Natural killer cell (primary cell): ENCODE results near the gene SLC44A4. TPM values are rescaled to one million over a fixed set of nuclear protein-coding genes. Genes with fewer than 3 reads are reported as not detected.

Source experiments
- ATAC-seq, 3 donors: fragments of 150-1000 bp in 2 of 3; fragments of 200-7000 bp in 1 of 3; cut with Tn5 transposase; 1 replicate in 1 of 3; 2 replicates in 2 of 3; pipeline ENCODE4 v1.10.0; 2021; ENCODE audit warnings: mild to moderate bottlenecking in 2 of 3, moderate library complexity in 2 of 3
- DNase-seq, 2 donors: peaks; one replicate each; pipeline versions ENCODE4 v3.0.0 to v3.0.0-alpha.2; 2013 to 2021; ENCODE audit warnings: mixed read lengths in 1 of 2
- H3K27ac ChIP-seq: one replicate; pipeline ENCODE4 v1.5.1; 2013; ENCODE audit warnings: mild to moderate bottlenecking, low read length
- H3K27me3 ChIP-seq: one replicate; pipeline ENCODE4 v1.6.1; 2013; ENCODE audit warnings: low read length; ENCODE audit not compliant: control insufficient read depth, insufficient read depth
- H3K36me3 ChIP-seq: one replicate; pipeline ENCODE4 v1.6.1; 2013; ENCODE audit warnings: low read length; ENCODE audit not compliant: control insufficient read depth, insufficient read depth
- H3K4me1 ChIP-seq: one replicate; pipeline ENCODE4 v1.6.1; 2013; ENCODE audit warnings: low read length; ENCODE audit not compliant: control insufficient read depth, insufficient read depth
- H3K4me3 ChIP-seq: one replicate; pipeline ENCODE4 v1.5.1; 2013; ENCODE audit warnings: low read length
- H3K9me3 ChIP-seq: one replicate; pipeline ENCODE4 v1.6.1; 2013; ENCODE audit warnings: low read length; ENCODE audit not compliant: control insufficient read depth, insufficient read depth
- H3K27ac Mint-ChIP-seq, 2 donors: one replicate each; pipeline ENCODE4 v1.8.0; 2022; ENCODE audit warnings: mild to moderate bottlenecking in 2 of 2, mixed read lengths in 2 of 2, moderate library complexity in 1 of 2
- H3K27me3 Mint-ChIP-seq, 2 donors: one replicate each; pipeline ENCODE4 v1.8.0; 2022; ENCODE audit warnings: low read depth in 2 of 2, mixed read lengths in 2 of 2
- H3K36me3 Mint-ChIP-seq: one replicate; pipeline ENCODE4 v1.8.0; 2022; ENCODE audit warnings: mixed read lengths
- H3K4me1 Mint-ChIP-seq, 2 donors: one replicate each; pipeline ENCODE4 v1.8.0; 2022; ENCODE audit warnings: mixed read lengths in 2 of 2
- H3K4me3 Mint-ChIP-seq: one replicate; pipeline ENCODE4 v1.8.0; 2022; ENCODE audit warnings: mild to moderate bottlenecking, moderate library complexity, mixed read lengths
- H3K9me3 Mint-ChIP-seq, 2 donors: one replicate each; pipeline ENCODE4 v1.8.0; 2022; ENCODE audit warnings: mixed read lengths in 2 of 2
- WGBS: methylation state at CpG from one replicate; pipeline ENCODE4 v1.1.7; 2013; ENCODE audit warnings: missing lambda C conversion rate; ENCODE audit not compliant: insufficient coverage; 5-methylcytosine and 5-hydroxymethylcytosine counted together
- intact Hi-C: fragments of 100-400 bp; cut with micrococcal nuclease; formaldehyde crosslinking; loops from one replicate; pipeline ENCODE4 v1.14.2; 2022
- total RNA-seq, 4 donors: library from RNA; stranded (reverse); fragments of 120-200 nt in 1 of 4; gene quantifications; one replicate each; pipeline versions ENCODE4 v1.2.3 to v1.2.4, GENCODE V29; 2013 to 2022
- TF ChIP-seq, protein P1 (sequence below): fragments of 200-600 bp; IDR thresholded peaks from one replicate; pipeline ENCODE4 v1.8.0; 2022; ENCODE audit warnings: antibody characterized with exemption

Gene SLC44A4
- total RNA-seq, 3 donors from 2014 or later (not counting 1 experiment from before 2014, with no cell fraction given) = 0.48 TPM; not detected in 2

DNA sequence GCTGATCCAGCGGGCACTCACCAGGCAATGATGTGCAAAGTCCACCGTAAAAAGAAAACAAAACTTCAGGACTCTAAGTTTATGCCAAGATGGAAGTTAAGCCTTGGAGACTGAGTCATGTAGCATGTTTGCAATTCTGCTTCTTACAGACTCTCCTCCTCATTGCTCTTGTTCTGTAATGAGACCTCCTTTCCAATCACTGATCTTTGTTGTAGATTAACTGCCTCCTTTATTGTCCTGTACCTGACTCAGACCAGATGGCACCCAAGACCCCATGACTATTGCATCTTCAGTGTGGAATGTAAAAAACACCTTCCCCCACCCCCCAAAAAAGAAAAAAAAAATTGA lies 27.3 kb downstream of the SLC44A4 start:
- DNase-seq (no peak), ATAC-seq (no peak)
- 88% methylated on average over 2 of the region's 2 CpGs for WGBS
- Mint-ChIP-seq H3K4me1 (no peaks in the 10 kb centered on the region), H3K27ac (no peak overlapping the region), H3K27me3 (no peaks in the 10 kb centered on the region), H3K4me3 (no peak overlapping the region), H3K36me3 (no peaks in the 10 kb centered on the region), H3K9me3 (no peaks in the 10 kb centered on the region)
- H3K27ac ChIP-seq = no peak overlapping the region
- no peak overlapping the region for H3K4me3 ChIP-seq
- H3K36me3 ChIP-seq = no peaks in the 10 kb centered on the region
- TF ChIP-seq, protein P1, sequence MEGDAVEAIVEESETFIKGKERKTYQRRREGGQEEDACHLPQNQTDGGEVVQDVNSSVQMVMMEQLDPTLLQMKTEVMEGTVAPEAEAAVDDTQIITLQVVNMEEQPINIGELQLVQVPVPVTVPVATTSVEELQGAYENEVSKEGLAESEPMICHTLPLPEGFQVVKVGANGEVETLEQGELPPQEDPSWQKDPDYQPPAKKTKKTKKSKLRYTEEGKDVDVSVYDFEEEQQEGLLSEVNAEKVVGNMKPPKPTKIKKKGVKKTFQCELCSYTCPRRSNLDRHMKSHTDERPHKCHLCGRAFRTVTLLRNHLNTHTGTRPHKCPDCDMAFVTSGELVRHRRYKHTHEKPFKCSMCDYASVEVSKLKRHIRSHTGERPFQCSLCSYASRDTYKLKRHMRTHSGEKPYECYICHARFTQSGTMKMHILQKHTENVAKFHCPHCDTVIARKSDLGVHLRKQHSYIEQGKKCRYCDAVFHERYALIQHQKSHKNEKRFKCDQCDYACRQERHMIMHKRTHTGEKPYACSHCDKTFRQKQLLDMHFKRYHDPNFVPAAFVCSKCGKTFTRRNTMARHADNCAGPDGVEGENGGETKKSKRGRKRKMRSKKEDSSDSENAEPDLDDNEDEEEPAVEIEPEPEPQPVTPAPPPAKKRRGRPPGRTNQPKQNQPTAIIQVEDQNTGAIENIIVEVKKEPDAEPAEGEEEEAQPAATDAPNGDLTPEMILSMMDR = no peak
- H3K27me3 ChIP-seq = no peaks in the 10 kb centered on the region
- H3K9me3 ChIP-seq = no peaks in the 10 kb centered on the region
- H3K4me1 ChIP-seq = no peaks in the 10 kb centered on the region
- intact Hi-C loops = no loop called here

DNA sequence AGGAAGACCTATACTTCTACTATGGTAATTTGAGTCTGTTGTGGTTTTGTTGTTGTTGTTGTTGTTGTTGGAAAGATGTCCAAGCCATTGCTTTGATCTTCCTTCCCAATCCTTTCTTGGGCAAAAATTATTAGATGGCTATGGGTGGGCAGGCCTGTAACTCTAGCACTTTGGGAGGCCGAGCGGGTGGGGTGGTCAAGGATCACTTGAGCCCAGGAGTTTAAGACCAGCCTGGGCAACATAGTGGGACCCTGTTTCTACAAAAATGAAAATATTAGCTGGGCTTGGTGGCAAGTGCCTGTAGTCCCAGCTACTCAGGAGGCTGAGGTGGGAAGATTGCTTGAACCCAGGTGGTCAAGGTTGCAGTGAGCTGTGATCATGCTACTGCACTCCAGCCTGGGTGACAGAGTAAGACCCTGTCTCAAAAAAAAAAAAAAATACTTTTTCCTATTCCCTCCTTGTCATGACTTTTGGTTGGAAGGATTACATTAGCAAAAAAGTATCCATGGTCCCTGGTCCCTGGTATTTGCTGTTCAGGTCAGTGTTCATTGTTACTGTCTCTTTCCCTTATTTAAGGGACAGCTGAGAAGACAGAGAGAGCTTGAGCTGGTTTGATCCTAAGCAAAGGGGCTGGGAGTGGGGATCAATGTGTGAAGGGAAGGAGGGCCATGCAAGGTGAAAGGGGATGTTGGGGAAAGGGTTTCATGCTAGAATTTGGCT lies 27.9 kb downstream of the SLC44A4 start:
- Histone ChIP-seq H3K36me3 (no peaks in the 10 kb centered on the region), H3K4me3 (no peak overlapping the region), H3K27me3 (no peaks in the 10 kb centered on the region), H3K27ac (no peak overlapping the region), H3K4me1 (no peaks in the 10 kb centered on the region), H3K9me3 (no peaks in the 10 kb centered on the region)
- Mint-ChIP-seq H3K9me3 (no peaks in the 10 kb centered on the region), H3K27me3 (no peaks in the 10 kb centered on the region), H3K4me1 (no peaks in the 10 kb centered on the region), H3K4me3 (no peak overlapping the region), H3K36me3 (no peaks in the 10 kb centered on the region), H3K27ac (no peak overlapping the region)
- ATAC-seq (no peak), DNase-seq (no peak)
- TF ChIP-seq, protein P1 = no peak
- 94% methylated on average over 2 of the region's 2 CpGs for WGBS
- intact Hi-C loops = no loop called here

- Mint-ChIP-seq H3K9me3 (no peaks in the 10 kb centered on the region), H3K4me3 (no peak overlapping the region), H3K27ac (no peak overlapping the region), H3K4me1 (no peaks in the 10 kb centered on the region), H3K36me3 (no peaks in the 10 kb centered on the region), H3K27me3 (no peaks in the 10 kb centered on the region)
- Histone ChIP-seq H3K4me1 (no peaks in the 10 kb centered on the region), H3K27ac (no peak overlapping the region), H3K27me3 (no peaks in the 10 kb centered on the region), H3K36me3 (no peaks in the 10 kb centered on the region), H3K4me3 (no peak overlapping the region), H3K9me3 (no peaks in the 10 kb centered on the region)
- ATAC-seq = no peak
- WGBS = 94% methylated on average over 2 of the region's 2 CpGs
- intact Hi-C loops = no loop called here
- no peak for DNase-seq
- TF ChIP-seq, protein P1 = no peak
These were observed 31.4 kb downstream of the SLC44A4 start for GRCh38 chr6:31847276-31847978.
